GM20431 (cell line): Measurements from ENCODE around the gene ARHGEF10L.

Source experiments
- in situ Hi-C: fragments of 300-500 bp; cut with MseI, MboI; formaldehyde crosslinking; loops from one replicate; pipeline ENCODE4 v1.15.0; 2020; ENCODE audit warnings: low sequenced_read_pairs; ENCODE audit not compliant: unreplicated experiment

The ARHGEF10L gene

GRCh38 chr1:17585266-17585987 lies 45.9 kb downstream of the ARHGEF10L start:
- in situ Hi-C loops: no loop called here

- in situ Hi-C loops: no loop called here
Measured at GRCh38 chr1:17586172-17586964, 46.9 kb downstream of the ARHGEF10L start.

- in situ Hi-C loops: no loop called here
Measured at GRCh38 chr1:17587693-17588047, 48.2 kb downstream of the ARHGEF10L start.

GRCh38 chr1:17588048-17588871 lies 48.8 kb downstream of the ARHGEF10L start:
- in situ Hi-C loops: no loop called here

- in situ Hi-C loops: no loop called here
Measured at GRCh38 chr1:17591814-17592430, 52.4 kb downstream of the ARHGEF10L start.

- in situ Hi-C loops: no loop called here
Measured at GRCh38 chr1:17594026-17594425, 54.5 kb downstream of the ARHGEF10L start.

- in situ Hi-C loops: no loop called here
Measured at GRCh38 chr1:17594690-17595601, 55.4 kb downstream of the ARHGEF10L start.

GRCh38 chr1:17595602-17595925 lies 56.1 kb downstream of the ARHGEF10L start:
- in situ Hi-C loops: no loop called here

- in situ Hi-C loops: no loop called here
Measured at GRCh38 chr1:17596186-17596585, 56.7 kb downstream of the ARHGEF10L start.

GRCh38 chr1:17596651-17597509 lies 57.4 kb downstream of the ARHGEF10L start:
- in situ Hi-C loops: no loop called here

- in situ Hi-C loops: no loop called here
Measured at GRCh38 chr1:17597651-17598050, 58.2 kb downstream of the ARHGEF10L start.

- in situ Hi-C loops: no loop called here
Measured at GRCh38 chr1:17598251-17598650, 58.8 kb downstream of the ARHGEF10L start.

- in situ Hi-C loops: no loop called here
Measured at GRCh38 chr1:17599291-17599953, 59.9 kb downstream of the ARHGEF10L start.

- in situ Hi-C loops: loop anchor here (10.0 kb wide), 1 partner anchor 95 kb away; no protein-coding TSS in a partner anchor
Measured at GRCh38 chr1:17599954-17600300, 60.4 kb downstream of the ARHGEF10L start.

- in situ Hi-C loops: loop anchor here (10.0 kb wide), 1 partner anchor 96 kb away; no protein-coding TSS in a partner anchor
Measured at GRCh38 chr1:17600321-17600720, 60.8 kb downstream of the ARHGEF10L start.

GRCh38 chr1:17601643-17602382 lies 62.3 kb downstream of the ARHGEF10L start:
- in situ Hi-C loops: loop anchor here (10.0 kb wide), 1 partner anchor 97 kb away; no protein-coding TSS in a partner anchor
